ENCODE data around the gene MRGPRE. TPM values are rescaled to one million over a fixed set of nuclear protein-coding genes. Genes with fewer than 3 reads are reported as not detected.

Gene MRGPRE
- total RNA-seq, 1 donor from 2014 or later: not detected

- ATAC-seq: no peak
- intact Hi-C loops (cut with DNase I): no loop called here
- DNase-seq (ENCODE audit: missing footprints): no peak
Measured at GRCh38 chr11:3189196-3189843, 42.9 kb downstream of the MRGPRE start.

DNA sequence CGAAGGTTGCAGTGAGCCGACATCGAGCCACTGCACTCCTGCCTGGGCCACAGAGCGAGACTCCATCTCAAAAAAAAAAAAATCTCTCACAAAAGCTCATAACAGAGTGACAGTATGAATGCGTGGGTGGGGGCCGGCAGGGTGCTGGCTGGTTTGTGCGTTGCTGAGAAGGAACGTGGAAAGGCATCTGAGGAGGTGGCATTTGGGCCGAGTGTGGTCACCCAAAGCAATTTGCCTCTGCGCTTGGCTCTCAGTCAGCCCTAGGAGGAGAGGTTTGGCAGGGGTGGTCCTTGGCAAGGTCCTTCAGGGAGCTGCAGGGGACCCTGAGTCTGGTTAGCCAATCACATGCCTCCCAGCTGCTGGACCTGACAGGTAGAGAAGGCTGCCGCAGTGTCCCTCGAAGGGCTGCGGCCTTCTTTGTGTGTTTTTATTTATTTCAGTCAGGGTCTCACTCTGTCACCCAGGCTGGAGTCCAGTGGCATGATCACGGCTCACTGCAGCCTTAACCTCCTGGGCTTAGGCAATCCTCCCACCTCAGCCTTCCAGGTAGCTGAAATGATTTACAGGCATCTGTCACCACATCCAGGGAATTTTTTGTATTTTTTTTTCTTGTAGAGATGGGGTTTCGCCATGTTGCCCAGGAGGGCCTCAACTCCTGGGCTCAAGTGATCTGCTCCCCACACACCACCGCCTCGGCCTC lies 43.6 kb downstream of the MRGPRE start:
- DNase-seq (ENCODE audit: missing footprints) (no peak), ATAC-seq (no peak)
- intact Hi-C loops (cut with DNase I): no loop called here

GRCh38 chr11:3186166-3186953 lies 45.9 kb downstream of the MRGPRE start:
- intact Hi-C loops (cut with DNase I): no loop called here
- ATAC-seq: no peak
- DNase-seq (ENCODE audit: missing footprints): no peak

DNA sequence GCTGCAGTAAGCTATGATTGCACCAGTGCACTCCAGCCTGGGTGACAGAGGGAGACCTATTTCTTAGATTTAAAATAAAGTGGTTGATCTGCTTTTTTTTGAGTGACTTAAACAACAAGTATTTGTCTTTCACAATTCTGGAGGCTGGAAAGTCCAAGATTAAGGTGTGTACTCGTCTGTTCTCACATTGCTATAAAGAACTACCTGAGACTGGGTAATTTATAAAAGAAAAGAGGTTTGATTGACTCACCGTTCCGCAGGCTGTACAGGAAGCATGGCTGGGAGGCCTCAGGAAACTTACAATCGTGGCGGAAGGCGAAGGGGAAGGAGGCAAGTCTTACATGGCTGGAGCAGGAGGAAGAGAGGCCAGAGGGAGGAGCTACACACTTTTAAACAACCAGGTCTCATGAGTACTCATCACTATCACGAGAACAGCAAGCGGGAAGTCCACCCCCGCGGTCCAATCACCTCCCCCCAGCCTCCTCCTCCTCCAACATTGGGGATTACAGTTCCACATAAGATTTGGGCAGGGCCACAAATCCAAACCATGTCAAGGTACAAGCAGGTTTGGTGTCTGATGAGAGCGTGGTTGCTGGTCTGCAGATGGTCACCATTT lies 47.4 kb downstream of the MRGPRE start:
- ATAC-seq: no peak
- DNase-seq (ENCODE audit: missing footprints): no peak
- intact Hi-C loops (cut with DNase I): no loop called here

- ATAC-seq (no peak), DNase-seq (ENCODE audit: missing footprints) (no peak)
- intact Hi-C loops (cut with DNase I): no loop called here
Measured at GRCh38 chr11:3183523-3183922, 48.7 kb downstream of the MRGPRE start.

GRCh38 chr11:3182462-3182852 lies 49.8 kb downstream of the MRGPRE start:
- no peak for DNase-seq (ENCODE audit: missing footprints)
- ATAC-seq: no peak
- intact Hi-C loops (cut with DNase I): no loop called here

GRCh38 chr11:3181725-3182461 lies 50.3 kb downstream of the MRGPRE start:
- no peak for DNase-seq (ENCODE audit: missing footprints)
- intact Hi-C loops (cut with DNase I): no loop called here
- ATAC-seq: no peak

GRCh38 chr11:3180869-3181268 lies 51.3 kb downstream of the MRGPRE start:
- no peak for DNase-seq (ENCODE audit: missing footprints)
- intact Hi-C loops (cut with DNase I): no loop called here

DNA sequence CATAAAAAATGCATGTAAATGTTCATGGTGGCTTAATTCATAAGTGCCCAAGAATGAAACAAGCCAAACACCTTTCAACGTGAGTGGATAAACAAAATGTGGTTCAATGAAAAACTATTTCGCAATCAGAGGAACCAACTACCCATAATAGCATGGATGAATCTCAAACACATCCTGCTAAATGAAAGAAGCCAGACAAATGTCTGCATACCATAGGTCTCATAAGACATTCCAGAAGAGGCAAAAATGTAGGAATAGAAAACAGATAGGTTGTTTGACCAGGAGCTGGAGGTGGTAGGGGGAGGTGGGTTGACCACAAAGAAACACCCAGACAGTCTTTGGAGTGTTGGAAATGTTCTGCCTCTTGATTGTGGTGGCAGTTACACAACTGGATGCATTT lies 53.9 kb downstream of the MRGPRE start:
- no peak for ATAC-seq
- DNase-seq (ENCODE audit: missing footprints): no peak
- intact Hi-C loops (cut with DNase I): no loop called here

More at GRCh38 chr11:3180869-3181268, 51.3 kb downstream of the MRGPRE start:
- no peak for ATAC-seq

GRCh38 chr11:3177931-3178330 lies 54.3 kb downstream of the MRGPRE start:
- ATAC-seq (no peak), DNase-seq (ENCODE audit: missing footprints) (no peak)
- intact Hi-C loops (cut with DNase I): no loop called here

Other genes starting within 250 kb of the MRGPRE start
- gene NAP1L4, start 240.1 kb downstream of the MRGPRE start, total RNA-seq: 168 TPM
- 17.2 TPM for gene CARS1, start 175.0 kb downstream of the MRGPRE start, total RNA-seq
- 18.4 TPM for gene OSBPL5, start 67.1 kb downstream of the MRGPRE start, total RNA-seq
- gene MRGPRG, start 13.6 kb downstream of the MRGPRE start, total RNA-seq: not detected
- gene ZNF195, start 146.7 kb upstream of the MRGPRE start, total RNA-seq: 9.1 TPM

All from Right ventricle myocardium inferior (tissue), 1 donor.